Smooth muscle cell of the brain vasculature (primary cell): Measurements from ENCODE around the gene UBE3C.
"Not testable (repeated sequence)": the region's sequence is repeated elsewhere in the genome, so short reads cannot be mapped to it uniquely, and the experiment has no call there.

Experiments used
- DNase-seq: peaks from one replicate; pipeline ENCODE4 v3.0.0-alpha.2; 2012; ENCODE audit warnings: low read depth, low spot score

The UBE3C gene

GRCh38 chr7:157235357-157236333, 96.9 kb downstream of the UBE3C start:
- no peak for DNase-seq

- no peak for DNase-seq
These were observed 99.4 kb downstream of the UBE3C start for GRCh38 chr7:157238087-157238486.

- DNase-seq: no peak
These were observed 101.0 kb downstream of the UBE3C start for GRCh38 chr7:157239571-157240270.

DNA sequence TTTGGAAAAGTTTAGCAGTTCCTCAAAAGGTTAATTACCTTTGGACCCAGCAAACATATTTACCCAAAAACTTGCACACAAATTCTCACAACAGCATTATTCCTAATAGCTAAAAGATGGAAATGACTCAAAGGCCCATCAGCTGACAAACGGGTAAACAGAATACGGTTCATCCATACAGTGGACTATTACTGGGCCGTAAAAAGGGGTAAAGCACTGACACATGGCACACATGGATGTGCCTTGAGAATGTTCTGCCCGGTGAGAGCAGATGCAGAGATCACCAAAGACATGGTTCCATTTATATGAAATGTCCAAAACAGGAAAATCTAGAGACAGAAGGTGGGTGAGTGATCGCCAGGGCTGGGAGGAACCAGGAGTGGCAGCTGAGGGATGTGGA, 102.9 kb downstream of the UBE3C start:
- no peak for DNase-seq

- no peak for DNase-seq
These were observed 106.0 kb downstream of the UBE3C start for GRCh38 chr7:157244516-157245294.

DNA sequence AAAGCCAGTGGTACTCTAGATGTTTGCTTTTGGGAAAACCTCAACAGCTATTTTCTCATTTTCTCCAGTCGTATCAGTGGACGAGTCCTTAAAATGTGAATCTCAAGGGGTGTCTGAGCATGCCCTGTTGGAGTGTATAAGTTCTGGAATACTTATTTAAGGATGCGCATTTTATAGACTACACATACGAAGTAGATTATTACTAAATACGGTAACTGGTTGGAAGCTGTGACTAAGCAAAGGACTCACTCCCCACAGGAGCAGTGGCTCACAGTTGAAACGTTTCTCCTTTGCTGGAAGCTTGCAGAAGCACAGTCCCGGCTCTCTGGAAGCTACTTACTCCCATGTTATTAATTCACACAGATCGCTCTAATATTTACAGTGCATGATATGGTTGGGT, 107.3 kb downstream of the UBE3C start:
- no peak for DNase-seq

DNA sequence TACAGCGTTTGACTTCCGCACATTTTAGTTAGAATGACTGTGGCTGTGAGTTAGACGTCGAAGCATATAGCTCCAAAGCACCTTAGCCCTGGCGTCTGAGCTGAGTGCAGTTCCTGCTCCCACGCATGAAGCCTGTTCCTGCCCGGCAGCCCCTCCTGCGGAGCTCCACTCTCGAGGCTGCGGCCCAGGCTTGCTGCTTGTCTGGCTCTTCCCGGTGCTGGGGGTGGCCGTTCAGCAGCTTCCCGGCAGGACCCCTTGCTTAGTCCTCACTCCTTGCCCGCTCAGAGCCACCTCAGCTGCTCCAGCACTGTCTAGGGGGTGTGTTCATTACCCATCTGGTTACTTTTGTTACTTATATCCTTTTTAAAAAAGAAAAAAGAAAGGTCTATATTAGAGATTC, 109.9 kb downstream of the UBE3C start:
- DNase-seq: no peak

DNA sequence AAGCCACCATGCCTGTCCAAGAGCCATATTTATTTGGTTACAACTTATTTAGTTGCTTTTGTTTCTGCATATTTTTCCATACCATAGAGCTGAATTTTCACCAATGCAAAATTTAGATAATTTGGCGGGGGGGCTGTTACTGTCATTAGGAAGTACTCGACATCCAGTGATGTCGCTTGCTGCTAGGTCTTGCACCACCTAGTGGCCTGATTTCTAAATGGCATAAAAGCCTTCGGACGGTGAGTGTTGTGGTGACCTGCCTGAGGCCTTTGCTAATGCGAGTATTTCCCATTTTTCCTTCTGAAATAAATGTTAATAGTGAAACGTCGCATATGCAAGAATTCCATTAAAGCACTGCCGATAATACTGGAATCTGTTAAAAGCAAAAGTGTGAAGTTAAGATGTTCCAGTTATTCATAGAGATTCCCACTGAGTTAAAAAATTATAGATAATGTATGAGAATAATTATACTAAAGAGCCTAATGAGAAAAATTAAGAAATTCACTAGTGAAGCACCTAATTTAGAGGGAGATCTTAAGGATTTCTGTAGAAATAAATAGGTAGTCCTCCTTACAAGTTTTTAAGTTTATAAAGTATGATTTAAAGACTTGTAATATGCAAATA, 112.0 kb downstream of the UBE3C start:
- DNase-seq: peak; percentile 21

GRCh38 chr7:157251817-157252216, 113.1 kb downstream of the UBE3C start:
- DNase-seq: not testable (repeated sequence)

GRCh38 chr7:157253850-157254249, 115.1 kb downstream of the UBE3C start:
- DNase-seq: no peak

DNA sequence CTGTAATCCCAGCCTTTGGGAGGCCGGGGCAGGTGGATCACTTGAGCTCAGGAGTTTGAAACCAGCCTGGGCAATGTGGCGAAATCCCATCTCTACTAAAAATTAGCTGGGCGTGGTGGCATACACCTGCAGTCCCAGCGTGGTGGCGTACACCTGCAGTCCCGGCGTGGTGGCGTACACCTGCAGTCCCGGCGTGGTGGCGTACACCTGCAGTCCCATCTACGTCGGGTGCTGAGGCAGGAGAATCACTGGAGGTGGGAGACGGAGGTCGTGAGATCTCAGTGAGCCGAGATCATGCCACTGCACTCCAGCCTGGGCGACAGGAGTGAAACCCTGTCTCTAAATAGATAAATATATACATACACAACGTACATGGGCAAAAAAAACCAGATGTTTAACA, 116.1 kb downstream of the UBE3C start:
- DNase-seq: not testable (repeated sequence)

- no peak for DNase-seq
These were observed 116.5 kb downstream of the UBE3C start for GRCh38 chr7:157255201-157255606.

DNA sequence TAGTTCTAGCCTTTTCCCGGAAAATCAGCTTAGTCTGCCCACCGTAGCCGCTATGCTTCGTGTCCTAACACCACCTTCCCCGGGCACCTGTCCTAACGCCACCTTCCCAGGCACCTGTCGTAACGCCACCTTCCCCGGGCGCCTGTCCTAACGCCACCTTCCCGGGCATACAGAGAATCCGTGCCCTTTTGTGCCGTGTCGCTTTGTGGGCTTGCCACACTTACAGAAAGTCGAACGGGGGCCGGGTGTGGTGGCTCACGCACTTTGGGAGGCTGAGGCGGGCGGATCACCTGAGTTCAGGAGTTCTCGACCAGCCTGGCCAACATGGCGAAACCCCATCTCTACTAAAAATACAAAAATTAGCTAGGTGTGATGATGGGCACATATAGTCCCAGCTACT, 124.4 kb downstream of the UBE3C start:
- no peak for DNase-seq

- no peak for DNase-seq
These were observed 126.3 kb downstream of the UBE3C start for GRCh38 chr7:157265051-157265450.

DNA sequence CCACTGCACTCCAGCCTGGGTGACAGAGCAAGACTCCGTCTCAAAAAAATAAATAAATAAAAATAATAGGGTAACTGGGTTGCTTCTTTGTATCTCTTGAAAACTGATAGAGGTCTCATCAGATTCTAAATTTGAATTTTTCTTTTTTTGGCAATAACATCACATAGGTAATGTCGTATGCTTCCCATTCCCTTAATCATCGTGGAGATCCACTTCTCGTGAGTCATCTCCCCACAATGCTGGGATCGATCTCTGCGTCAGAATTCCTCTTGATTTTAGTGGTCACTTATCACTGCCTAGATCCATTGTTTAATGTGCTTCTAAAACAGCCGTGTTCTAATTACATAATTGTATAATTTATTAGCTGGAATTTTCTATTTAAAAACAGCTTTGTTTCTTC, 127.5 kb downstream of the UBE3C start:
- no peak for DNase-seq

DNA sequence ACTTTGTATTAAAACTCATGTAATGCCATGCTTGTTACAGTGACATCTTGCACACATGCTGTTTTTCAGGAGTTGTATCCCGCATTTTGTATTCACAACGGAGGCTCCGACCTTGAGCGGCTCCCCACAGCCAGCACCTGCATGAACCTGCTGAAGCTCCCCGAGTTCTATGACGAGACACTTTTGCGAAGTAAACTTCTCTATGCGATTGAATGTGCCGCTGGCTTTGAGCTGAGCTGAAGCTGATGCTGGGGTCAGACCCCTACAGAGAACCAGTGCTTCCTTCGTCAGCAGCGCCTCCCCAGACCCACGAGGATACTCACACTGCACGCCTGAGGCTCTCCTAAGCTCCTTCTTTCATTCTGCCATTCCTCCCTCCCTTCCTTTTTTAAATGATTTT, 128.8 kb downstream of the UBE3C start:
- no peak for DNase-seq

GRCh38 chr7:157267956-157268355, 129.2 kb downstream of the UBE3C start:
- no peak for DNase-seq

DNA sequence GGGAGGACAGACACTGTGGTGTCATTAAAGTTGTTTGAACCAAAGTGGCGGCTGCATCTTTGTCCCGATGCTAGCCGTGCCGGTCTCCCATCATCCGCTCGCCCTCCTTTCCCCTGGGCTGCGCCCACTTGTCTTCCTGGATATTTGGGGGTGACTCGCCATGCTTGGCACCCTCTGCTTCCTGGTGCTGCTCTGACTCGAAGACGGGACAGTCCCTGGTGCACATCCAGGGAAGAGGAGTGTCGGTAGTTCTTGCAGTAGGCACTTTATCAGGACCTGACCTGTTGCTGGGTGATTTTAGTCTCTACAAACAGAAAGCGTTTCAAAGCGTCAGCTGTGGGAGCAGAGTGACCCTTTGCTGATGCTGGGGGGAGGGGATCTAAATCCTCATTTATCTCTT, 129.8 kb downstream of the UBE3C start:
- no peak for DNase-seq

DNA sequence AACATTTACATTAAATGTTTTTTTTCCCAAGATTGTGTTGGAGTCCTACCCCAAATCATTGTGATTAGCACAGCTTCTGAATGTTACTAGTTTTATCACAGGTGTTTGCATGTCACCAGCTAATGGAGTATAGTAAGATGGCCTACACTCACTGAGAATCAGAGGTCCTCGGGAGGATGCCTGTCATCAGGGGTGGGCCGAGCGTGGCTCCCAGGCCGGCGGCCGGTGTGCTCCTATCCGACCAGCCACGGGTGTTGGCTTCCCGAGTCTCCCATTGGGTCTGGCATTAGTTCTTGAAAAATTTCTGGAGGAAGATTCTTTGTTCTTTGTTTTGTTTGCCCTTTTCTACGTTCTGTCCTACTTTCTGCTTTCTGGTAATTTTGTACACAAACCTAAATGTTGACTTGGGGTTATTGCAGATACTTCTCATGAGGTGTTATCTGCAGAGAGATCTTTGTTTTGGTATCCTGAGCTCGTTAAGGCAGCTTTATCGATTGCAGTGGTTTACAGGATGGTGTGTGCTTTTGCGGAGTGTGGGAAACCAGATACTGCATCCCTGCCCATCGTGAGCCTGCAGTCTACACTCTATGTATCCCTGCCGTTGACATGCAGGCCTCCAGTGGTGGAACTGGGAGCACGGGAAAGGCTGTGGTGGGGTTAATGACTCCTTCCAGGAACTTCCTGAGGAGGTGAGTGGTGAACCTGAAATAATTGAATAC, 130.8 kb downstream of the UBE3C start:
- DNase-seq: no peak

GRCh38 chr7:157270060-157270444, 131.3 kb downstream of the UBE3C start:
- DNase-seq: no peak
